ENCODE results near the gene ST6GALNAC5. TPM values are rescaled to one million over a fixed set of nuclear protein-coding genes. Genes with fewer than 3 reads are reported as not detected.
"Not testable (repeated sequence)": the region's sequence is repeated elsewhere in the genome, so short reads cannot be mapped to it uniquely, and the experiment has no call there.

Gene ST6GALNAC5
- 0.35 and 0.77 TPM in 2 replicates for polyA plus RNA-seq (2013)

GRCh38 chr1:76867342-76868130 is at the start of gene ST6GALNAC5:
Gene ST6GALNAC5, plus strand, starts transcription at chr1:76867480.
- H3K4me3 ChIP-seq (ENCODE audit: low read depth, low read length) = peak within 1 kb of the TSS; percentile 64
- H3K9ac ChIP-seq (ENCODE audit: low read length) = no peak within 1 kb of the TSS
- H2AK5ac ChIP-seq (ENCODE audit: low read length) = no peak within 1 kb of the TSS
- H3K9me3 ChIP-seq (ENCODE audit: insufficient read depth, low read depth, low read length) = no peaks in the 10 kb centered on the region
- peak within 1 kb of the TSS; percentile 95 for H3K4me2 ChIP-seq (ENCODE audit: low read length)
- no peak within 1 kb of the TSS for H4K91ac ChIP-seq (ENCODE audit: low read depth, low read length)
- H3K23ac ChIP-seq (ENCODE audit: low read length) = no peak within 1 kb of the TSS
- H3K79me1 ChIP-seq (ENCODE audit: low read length) = no peaks in the 10 kb centered on the region
- peaks cover 11 to 14% of the 10 kb centered on the region in 2 experiments for H3K4me1 ChIP-seq (ENCODE audit: control insufficient read depth in 1 of 2, insufficient read depth in 2 of 2, low read length in 2 of 2)
- peak within 1 kb of the TSS; percentile 79 for H2AFZ ChIP-seq (ENCODE audit: insufficient read depth, low read length, poor library complexity)
- H3K36me3 ChIP-seq (ENCODE audit: control insufficient read depth in 1 of 2, insufficient read depth in 2 of 2, low read length in 2 of 2) = no peaks in the 10 kb centered on the region
- no peak within 1 kb of the TSS for H3K4ac ChIP-seq (ENCODE audit: low read depth, low read length)
- no peak within 1 kb of the TSS for H2BK12ac ChIP-seq (ENCODE audit: low read length)
- no peak within 1 kb of the TSS for H3K27ac ChIP-seq (ENCODE audit: low read depth, low read length)
- DNase-seq = peak in 1 of 2 donors; percentile 15
- H4K8ac ChIP-seq (ENCODE audit: low read depth, low read length) = no peak within 1 kb of the TSS
- no peaks in the 10 kb centered on the region for H3K79me2 ChIP-seq (ENCODE audit: control insufficient read depth, insufficient read depth, low read length, poor library complexity)
- no peak within 1 kb of the TSS for H2BK5ac ChIP-seq (ENCODE audit: low read depth, low read length, poor library complexity)
- H4K12ac ChIP-seq (ENCODE audit: low read depth, low read length) = no peak within 1 kb of the TSS
- no CpG with 5 or more reads among the region's 50 CpGs for WGBS (ENCODE audit: extremely low coverage, insufficient coverage, insufficient read length)
- no peak within 1 kb of the TSS for H3K18ac ChIP-seq (ENCODE audit: low read length)
- H3K27me3 ChIP-seq (ENCODE audit: insufficient read depth, low read length) = peaks cover 18% of the 10 kb centered on the region
- H2BK120ac ChIP-seq (ENCODE audit: insufficient read depth, low read length, poor library complexity) = no peak within 1 kb of the TSS
- no peak within 1 kb of the TSS for H3K14ac ChIP-seq (ENCODE audit: low read length)

GRCh38 chr1:76820028-76820427 is 47.3 kb upstream of the ST6GALNAC5 start:
- H3K27ac ChIP-seq (ENCODE audit: low read depth, low read length) = no peak overlapping the region
- no peak overlapping the region for H2AFZ ChIP-seq (ENCODE audit: insufficient read depth, low read length, poor library complexity)
- no peaks in the 10 kb centered on the region for H3K79me2 ChIP-seq (ENCODE audit: control insufficient read depth, insufficient read depth, low read length, poor library complexity)
- H3K9ac ChIP-seq (ENCODE audit: low read length) = no peak overlapping the region
- no peak for DNase-seq
- H4K12ac ChIP-seq (ENCODE audit: low read depth, low read length) = no peak overlapping the region
- H3K79me1 ChIP-seq (ENCODE audit: low read length) = no peaks in the 10 kb centered on the region
- no peaks in the 10 kb centered on the region for H3K27me3 ChIP-seq (ENCODE audit: insufficient read depth, low read length)
- no peaks in the 10 kb centered on the region for H3K36me3 ChIP-seq (ENCODE audit: control insufficient read depth in 1 of 2, insufficient read depth in 2 of 2, low read length in 2 of 2)
- H2BK5ac ChIP-seq (ENCODE audit: low read depth, low read length, poor library complexity) = no peak overlapping the region
- no peak overlapping the region for H4K8ac ChIP-seq (ENCODE audit: low read depth, low read length)
- H3K4me3 ChIP-seq (ENCODE audit: low read depth, low read length) = no peak overlapping the region
- H3K4me1 ChIP-seq (ENCODE audit: control insufficient read depth in 1 of 2, insufficient read depth in 2 of 2, low read length in 2 of 2) = no peaks in the 10 kb centered on the region
- no peak overlapping the region for H3K23ac ChIP-seq (ENCODE audit: low read length)
- H2BK12ac ChIP-seq (ENCODE audit: low read length) = no peak overlapping the region
- H3K18ac ChIP-seq (ENCODE audit: low read length) = no peak overlapping the region
- no peak overlapping the region for H2AK5ac ChIP-seq (ENCODE audit: low read length)
- no peak overlapping the region for H3K4me2 ChIP-seq (ENCODE audit: low read length)
- no peak overlapping the region for H3K14ac ChIP-seq (ENCODE audit: low read length)
- no peak overlapping the region for H4K91ac ChIP-seq (ENCODE audit: low read depth, low read length)
- WGBS (ENCODE audit: extremely low coverage, insufficient coverage, insufficient read length) = no CpG with 5 or more reads among the region's 2 CpGs
- H3K9me3 ChIP-seq (ENCODE audit: insufficient read depth, low read depth, low read length) = no peaks in the 10 kb centered on the region
- H2BK120ac ChIP-seq (ENCODE audit: insufficient read depth, low read length, poor library complexity) = no peak overlapping the region
- no peak overlapping the region for H3K4ac ChIP-seq (ENCODE audit: low read depth, low read length)

GRCh38 chr1:76822961-76823360 is 44.3 kb upstream of the ST6GALNAC5 start:
- not testable (repeated sequence) for H2BK120ac ChIP-seq (ENCODE audit: insufficient read depth, low read length, poor library complexity); H2BK5ac ChIP-seq (ENCODE audit: low read depth, low read length, poor library complexity); H3K4me1 ChIP-seq (ENCODE audit: control insufficient read depth in 1 of 2, insufficient read depth in 2 of 2, low read length in 2 of 2); H3K79me2 ChIP-seq (ENCODE audit: control insufficient read depth, insufficient read depth, low read length, poor library complexity); H4K91ac ChIP-seq (ENCODE audit: low read depth, low read length); H3K18ac ChIP-seq (ENCODE audit: low read length); H3K36me3 ChIP-seq (ENCODE audit: control insufficient read depth in 1 of 2, insufficient read depth in 2 of 2, low read length in 2 of 2); H3K27ac ChIP-seq (ENCODE audit: low read depth, low read length); H3K4ac ChIP-seq (ENCODE audit: low read depth, low read length); H3K9me3 ChIP-seq (ENCODE audit: insufficient read depth, low read depth, low read length); H3K9ac ChIP-seq (ENCODE audit: low read length); H2AK5ac ChIP-seq (ENCODE audit: low read length); H3K27me3 ChIP-seq (ENCODE audit: insufficient read depth, low read length); H3K79me1 ChIP-seq (ENCODE audit: low read length); H4K8ac ChIP-seq (ENCODE audit: low read depth, low read length); H3K23ac ChIP-seq (ENCODE audit: low read length); H3K4me3 ChIP-seq (ENCODE audit: low read depth, low read length); H3K4me2 ChIP-seq (ENCODE audit: low read length); DNase-seq; H3K14ac ChIP-seq (ENCODE audit: low read length); H4K12ac ChIP-seq (ENCODE audit: low read depth, low read length); H2AFZ ChIP-seq (ENCODE audit: insufficient read depth, low read length, poor library complexity); H2BK12ac ChIP-seq (ENCODE audit: low read length)

GRCh38 chr1:76824106-76824505 is 43.2 kb upstream of the ST6GALNAC5 start:
- Histone ChIP-seq H3K4me1 (ENCODE audit: control insufficient read depth in 1 of 2, insufficient read depth in 2 of 2, low read length in 2 of 2) (no peaks in the 10 kb centered on the region), H3K23ac (ENCODE audit: low read length) (no peak overlapping the region), H4K8ac (ENCODE audit: low read depth, low read length) (no peak overlapping the region), H3K4me2 (ENCODE audit: low read length) (no peak overlapping the region), H2BK12ac (ENCODE audit: low read length) (no peak overlapping the region), H3K9me3 (ENCODE audit: insufficient read depth, low read depth, low read length) (no peaks in the 10 kb centered on the region), H2BK5ac (ENCODE audit: low read depth, low read length, poor library complexity) (no peak overlapping the region), H3K9ac (ENCODE audit: low read length) (no peak overlapping the region), H3K36me3 (ENCODE audit: control insufficient read depth in 1 of 2, insufficient read depth in 2 of 2, low read length in 2 of 2) (no peaks in the 10 kb centered on the region), H4K91ac (ENCODE audit: low read depth, low read length) (no peak overlapping the region), H2AFZ (ENCODE audit: insufficient read depth, low read length, poor library complexity) (no peak overlapping the region), H3K14ac (ENCODE audit: low read length) (no peak overlapping the region), H3K79me1 (ENCODE audit: low read length) (no peaks in the 10 kb centered on the region), H3K4me3 (ENCODE audit: low read depth, low read length) (no peak overlapping the region), H2BK120ac (ENCODE audit: insufficient read depth, low read length, poor library complexity) (no peak overlapping the region), H3K4ac (ENCODE audit: low read depth, low read length) (no peak overlapping the region), H3K27ac (ENCODE audit: low read depth, low read length) (no peak overlapping the region), H3K79me2 (ENCODE audit: control insufficient read depth, insufficient read depth, low read length, poor library complexity) (no peaks in the 10 kb centered on the region), H3K18ac (ENCODE audit: low read length) (no peak overlapping the region), H3K27me3 (ENCODE audit: insufficient read depth, low read length) (no peaks in the 10 kb centered on the region), H2AK5ac (ENCODE audit: low read length) (no peak overlapping the region), H4K12ac (ENCODE audit: low read depth, low read length) (no peak overlapping the region)
- no peak for DNase-seq

Measured in trophoblast cell (in vitro differentiated cells and primary cell).